ENCODE results near the gene MAPKAPK2.

- TF ChIP-seq POLR2AphosphoS5 (IDR thresholded peaks at IDR 0.05): no peak
- TF ChIP-seq CTCF (IDR thresholded peaks at IDR 0.05 in 8 of 11, conservative IDR thresholded peaks at IDR 0.05 in 3 of 11): no peak
Observed at GRCh38 chr1:206745301-206745700, 60.6 kb downstream of the MAPKAPK2 start.

Data from spleen (tissue), 7 donors.